Iris pigment epithelial cell (primary cell): ENCODE results near the gene DIPK1B.

Experiments used
- DNase-seq: peaks from one replicate; pipeline ENCODE4 v3.0.0-alpha.2; 2011; ENCODE audit warnings: low read depth

The DIPK1B gene

DNA sequence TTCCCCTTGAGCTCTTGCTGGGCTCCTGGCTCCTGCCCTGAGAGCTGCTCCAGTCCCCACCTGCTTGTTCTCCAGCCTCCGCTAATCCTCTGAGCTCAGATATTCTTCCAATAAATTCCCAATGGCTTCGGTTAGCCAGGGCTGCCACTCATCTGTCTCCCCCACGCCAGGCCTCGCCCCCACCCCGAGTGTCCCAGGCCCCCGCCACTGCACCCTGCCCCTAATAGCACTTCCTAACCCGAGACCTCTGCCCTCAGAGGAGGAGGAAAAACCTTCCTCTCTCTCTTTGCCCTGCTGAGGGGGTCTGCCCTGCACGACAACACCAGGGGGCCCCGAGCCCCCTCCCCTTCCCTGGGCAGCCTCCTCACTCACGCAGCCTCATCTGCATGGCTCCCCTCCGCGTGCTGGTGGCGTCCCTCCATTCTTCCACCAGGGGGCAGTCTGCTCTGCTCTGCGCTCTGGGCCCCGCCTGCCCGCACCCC is 57.4 kb downstream of the DIPK1B start:
- DNase-seq: no peak

DNA sequence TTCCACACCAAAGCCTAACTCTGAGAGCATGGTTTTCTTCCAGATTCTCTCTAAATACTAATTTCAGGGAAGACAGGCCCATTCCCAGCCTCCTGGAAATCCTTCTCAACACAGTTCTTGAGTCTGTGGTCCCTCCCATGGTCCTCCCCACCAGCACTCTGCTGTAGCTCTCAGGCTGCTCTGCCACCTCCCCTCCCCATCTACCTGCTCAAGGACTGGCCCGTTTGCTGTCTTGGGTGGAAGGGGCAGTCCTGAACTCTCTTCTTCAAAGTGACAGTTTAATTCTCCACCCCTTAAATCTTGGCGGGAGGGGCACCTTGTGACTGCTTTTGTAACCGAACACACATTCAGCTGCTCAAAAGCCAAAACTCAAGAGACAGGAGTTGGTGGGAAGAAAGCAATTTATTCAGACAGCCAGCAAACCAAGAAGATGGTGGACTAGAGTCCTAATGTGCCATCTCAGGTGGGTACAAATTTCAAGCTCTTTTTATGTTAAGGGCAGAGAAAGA is 59.6 kb downstream of the DIPK1B start:
- DNase-seq: no peak

DNA sequence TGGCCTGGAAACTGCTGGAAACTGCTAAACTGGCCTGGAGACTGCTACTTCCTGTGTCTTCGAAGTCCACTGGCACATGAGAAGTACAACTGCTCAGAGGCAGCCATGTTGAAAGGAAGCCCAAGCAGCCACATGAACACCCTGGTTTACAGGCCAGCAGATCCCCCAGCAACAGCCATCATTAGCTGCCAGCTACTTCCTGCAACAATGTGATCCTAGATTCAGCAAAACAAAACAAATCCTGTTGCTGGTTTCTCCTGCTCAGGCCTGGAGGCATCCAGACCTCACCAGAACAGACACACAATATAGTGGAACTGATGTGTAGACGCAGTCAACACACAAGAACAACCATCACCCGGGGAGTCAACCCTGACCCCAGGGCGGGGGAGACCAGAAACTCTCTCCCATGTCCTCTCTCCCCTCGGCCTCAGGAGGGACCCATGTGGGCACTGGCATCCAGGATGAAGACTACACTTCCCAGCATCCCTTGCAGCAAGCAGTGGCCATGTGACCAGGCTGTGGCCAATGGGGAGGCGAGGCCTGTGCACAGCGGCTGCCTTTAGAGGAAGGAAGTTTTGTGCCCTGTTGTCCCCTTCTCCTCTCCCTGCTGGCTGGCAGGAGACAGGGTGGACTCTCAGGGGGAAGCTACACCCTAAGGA is 61.1 kb downstream of the DIPK1B start:
- DNase-seq: peak; percentile 21
